HG02610 (cell line): ENCODE results near the gene TMEM47.

ENCODE experiments used
- ATAC-seq: cut with Tn5 transposase; IDR thresholded peaks from one replicate; pipeline ENCODE4 v1.9.1; 2021; ENCODE audit warnings: mild to moderate bottlenecking, moderate library complexity; ENCODE audit not compliant: unreplicated experiment

Gene TMEM47

GRCh38 chrX:34656842-34657725 is at the start of gene TMEM47:
TMEM47 (minus strand) TSS chrX:34657285; CDS start chrX:34657029, 256 bp downstream.
- no peak for ATAC-seq

DNA sequence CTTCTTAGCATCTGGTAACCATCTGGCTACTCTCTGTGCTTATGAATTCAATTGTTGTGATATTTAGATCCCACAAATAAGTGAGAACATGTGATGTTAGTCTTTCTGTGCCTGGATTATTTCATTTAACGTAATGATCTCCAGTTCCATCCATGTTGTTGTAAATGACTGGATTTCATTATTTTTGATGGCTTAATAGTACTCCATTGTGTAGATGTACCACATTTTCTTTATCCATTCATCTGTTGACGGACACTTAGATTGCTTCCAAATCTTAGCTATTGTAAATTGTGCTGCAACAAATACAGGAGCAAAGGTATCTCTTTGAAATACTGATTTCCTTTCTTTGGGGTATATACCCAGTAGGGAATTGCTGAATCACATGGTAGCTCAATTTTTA is 30.0 kb upstream of the TMEM47 start:
- ATAC-seq, result no peak

DNA sequence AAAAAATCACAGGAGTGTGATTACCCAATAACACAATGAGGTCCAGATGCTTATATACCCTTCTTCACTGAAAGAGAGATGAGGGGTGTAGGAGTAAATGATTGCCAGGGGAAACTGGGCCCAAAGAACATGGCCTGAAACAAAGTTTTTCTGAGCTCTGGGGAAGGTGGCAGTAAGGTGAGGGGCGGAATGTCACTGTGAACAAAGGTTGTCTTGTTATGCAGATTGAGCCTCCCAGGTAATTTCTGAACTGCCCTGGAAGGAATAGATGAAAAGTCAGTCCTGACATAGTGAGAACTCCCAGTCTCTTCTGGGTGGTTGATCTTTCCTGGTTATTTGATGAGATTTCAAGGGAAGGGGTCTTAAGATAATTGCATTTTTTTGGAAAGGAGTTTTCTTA is 2.5 kb upstream of the TMEM47 start:
- no peak for ATAC-seq

DNA sequence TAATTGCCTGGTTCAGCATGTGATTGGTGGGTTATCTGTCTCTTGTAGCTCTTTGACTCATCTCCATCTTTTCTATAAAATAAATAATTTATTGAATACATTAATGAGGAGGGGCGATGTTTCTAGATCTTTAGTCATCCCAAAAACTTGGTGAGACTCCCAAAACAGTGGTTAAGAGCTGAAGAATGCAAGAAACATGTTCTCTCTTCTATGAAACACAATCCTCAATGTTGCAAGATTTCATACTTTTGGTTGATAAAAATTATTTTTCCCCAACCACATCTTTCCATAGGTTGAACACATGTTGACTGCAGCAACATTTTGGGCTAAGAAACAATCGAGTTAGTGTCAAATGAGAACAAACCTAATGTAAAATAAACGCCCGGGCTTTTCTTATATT is 1.2 kb upstream of the TMEM47 start:
- no peak for ATAC-seq

DNA sequence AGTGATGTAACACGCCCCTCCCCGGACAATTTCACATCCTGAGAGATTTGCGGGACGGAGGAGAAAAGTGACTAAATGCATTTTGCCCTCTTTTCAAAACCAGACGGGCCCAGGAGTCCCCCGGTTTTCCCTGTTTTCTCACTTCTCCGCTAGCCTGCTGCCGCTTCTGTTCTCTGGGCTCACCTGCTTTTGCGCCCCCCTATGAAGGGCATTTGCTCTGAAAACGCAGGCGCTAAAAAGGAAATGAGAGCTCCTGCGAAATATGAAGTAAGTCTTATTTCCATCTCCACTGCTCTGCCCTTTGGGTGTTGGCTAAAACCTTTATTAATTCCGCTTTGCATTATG is 613 bp upstream of the TMEM47 start:
- ATAC-seq, result no peak

GRCh38 chrX:34656467-34656841 is 631 bp downstream of the TMEM47 start:
- no peak for ATAC-seq

- no peak for ATAC-seq
These were observed 1.3 kb downstream of the TMEM47 start for GRCh38 chrX:34655501-34656455.

DNA sequence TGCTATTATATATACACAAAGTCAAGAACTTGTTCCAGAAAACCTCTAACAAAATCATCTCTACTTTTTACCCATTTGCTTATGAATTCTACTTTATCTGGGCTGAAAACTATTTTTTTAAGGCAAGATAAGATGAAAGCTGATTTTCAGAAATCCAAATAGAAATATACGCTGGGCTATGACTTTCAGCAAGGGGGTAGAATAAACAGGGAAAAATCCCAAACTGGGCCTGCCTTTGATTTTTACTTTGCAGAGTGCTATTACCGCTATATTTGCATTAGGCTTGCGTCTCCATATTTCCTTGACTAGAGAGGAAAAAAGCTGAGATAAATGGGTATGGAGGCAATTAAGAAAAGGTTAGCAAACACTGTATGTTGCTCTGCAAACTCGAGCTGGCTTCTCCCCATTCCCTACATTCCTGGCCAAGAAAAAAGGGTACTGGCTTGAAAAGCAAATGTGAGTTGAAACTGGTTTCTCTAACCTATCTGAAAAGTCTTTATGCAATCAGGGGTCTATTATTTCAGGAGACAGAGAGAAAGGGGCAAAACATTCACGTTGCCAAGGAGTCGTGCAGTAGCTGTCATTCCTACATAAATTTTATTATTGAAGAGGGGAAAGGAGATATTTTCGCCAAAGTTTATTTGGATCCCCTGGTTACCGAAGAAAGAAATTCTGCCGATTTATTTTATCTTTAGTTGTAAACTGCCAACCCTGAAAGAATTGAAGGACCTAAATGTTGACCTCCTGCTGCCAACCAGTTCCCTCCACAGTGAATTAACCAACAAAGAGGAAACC is 2.2 kb downstream of the TMEM47 start:
- ATAC-seq, result no peak

DNA sequence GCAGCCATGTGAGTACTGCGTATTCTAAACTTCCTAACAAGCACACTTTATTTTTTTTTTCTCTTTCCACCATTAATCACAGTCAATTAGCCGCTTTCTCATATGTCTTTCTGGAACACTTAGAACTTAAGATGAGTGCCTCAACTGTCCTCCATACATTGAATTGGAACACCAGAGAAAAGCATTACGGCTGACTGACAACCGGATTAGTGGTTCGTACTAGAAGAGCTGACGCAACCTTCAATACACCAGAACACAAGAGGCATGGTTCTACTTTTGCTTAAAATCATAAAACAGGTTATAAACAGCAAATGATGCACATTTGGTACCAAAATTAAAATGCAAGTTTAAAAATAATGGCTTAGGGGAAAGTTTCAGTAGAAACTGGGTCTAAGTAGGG is 3.3 kb downstream of the TMEM47 start:
- ATAC-seq, result no peak

DNA sequence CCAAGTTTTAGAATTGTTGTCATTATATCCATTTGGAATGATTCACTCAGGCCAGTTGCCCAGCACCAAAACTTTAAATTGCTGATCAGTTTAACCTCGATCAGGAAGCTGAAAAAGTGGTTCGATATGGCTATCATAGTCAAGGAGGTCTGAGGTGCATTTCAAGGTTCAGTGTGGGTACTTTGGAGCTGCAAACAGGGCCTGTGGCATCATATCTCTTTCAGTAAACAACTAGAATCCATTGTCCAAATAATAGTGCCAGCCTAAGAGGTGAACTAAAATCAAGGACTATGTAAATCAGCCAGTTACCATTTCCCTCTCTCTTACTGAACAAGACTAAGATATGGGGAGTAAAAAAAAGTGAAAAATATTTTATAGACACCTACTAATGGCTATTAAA is 14.2 kb downstream of the TMEM47 start:
- ATAC-seq, result no peak

DNA sequence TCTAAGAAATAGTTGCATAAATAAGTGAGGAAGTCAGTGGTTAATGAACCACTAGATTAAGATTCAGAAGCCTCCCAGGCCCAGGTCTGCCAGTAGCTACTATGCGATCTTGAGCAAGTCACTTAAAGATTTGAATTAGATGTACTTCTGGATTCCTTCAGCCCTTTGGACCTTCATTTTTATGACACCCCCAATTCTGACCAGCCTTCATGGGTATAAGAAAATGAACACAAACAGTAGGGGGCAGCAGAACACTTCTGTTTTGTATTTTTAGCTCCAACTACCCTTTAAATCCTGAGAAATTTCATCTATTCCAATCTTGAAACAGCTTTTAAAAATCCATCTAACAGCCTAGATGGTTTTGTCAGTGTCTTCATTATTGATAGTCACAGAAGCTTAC is 19.0 kb downstream of the TMEM47 start:
- no peak for ATAC-seq

DNA sequence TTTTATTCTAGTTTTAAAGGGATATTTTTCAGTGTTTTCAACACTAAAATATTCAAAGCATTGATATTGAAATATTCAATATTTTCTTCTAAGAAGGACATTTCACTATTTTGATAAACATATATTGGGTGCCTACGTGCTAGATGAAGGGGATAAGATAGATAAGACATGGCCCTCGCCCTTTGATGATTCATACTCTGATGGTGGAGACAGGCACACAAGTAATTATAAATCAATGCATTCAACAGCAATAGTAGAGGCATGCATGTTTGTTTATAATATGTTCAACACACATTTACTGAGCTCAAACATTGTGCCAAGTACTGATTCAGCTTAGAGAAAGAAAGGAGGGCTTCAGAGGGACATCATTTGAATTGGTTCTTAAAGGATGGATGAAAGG is 22.7 kb downstream of the TMEM47 start:
- ATAC-seq, result no peak

- ATAC-seq, result no peak
These were observed 24.7 kb downstream of the TMEM47 start for GRCh38 chrX:34632384-34632783.

DNA sequence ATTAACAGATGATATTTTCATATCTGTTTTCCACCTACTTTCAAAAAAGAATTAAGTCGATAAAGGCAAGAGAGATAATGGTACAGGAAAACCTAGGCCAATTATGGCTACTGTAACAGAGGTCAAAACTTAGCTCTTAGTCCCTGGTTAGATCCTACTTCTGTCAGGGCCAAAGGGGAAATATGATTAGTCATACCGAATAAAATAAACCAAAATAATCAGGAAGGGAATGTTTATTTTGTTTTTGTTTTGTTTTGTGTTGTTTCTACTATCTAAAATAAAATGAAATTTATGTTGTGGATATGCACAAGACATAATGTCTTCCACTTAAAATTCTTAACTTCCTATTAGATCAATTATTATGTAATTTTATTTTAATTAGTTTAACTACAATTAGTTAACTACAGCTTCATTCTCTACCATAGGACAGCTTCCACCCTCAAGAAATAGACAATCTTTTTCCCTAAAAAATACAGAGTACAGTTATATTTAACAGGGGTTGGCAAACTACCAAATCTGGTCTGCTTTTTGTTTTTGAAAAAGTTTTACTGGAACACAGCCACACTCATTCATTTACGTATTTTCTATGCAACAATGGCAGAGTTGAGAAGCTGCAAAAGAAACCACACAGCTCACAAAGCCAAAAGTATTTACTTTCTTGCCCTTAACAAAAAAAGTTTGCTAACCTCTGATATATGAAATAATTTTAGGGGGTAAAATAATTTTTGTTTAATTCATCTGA is 25.4 kb downstream of the TMEM47 start:
- ATAC-seq, result no peak

DNA sequence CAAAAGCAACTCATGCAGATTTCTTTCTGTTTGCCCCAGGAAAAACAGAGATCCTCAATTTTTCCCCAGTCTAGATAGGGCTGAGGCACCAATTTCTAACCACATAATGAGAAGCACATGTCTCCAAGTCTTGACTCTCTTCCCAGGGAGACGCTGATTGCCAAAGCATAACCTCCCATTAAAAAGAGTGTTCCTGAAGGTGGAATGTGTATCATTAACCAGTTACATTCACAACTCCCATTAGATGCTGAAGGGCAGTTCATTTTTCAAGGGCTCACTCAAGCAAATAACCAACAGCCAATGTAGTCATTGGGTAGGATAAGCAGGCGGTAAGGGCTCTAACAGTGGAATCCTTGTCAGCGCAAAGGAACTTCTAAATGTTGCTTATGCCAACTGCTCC is 27.5 kb downstream of the TMEM47 start:
- no peak for ATAC-seq

DNA sequence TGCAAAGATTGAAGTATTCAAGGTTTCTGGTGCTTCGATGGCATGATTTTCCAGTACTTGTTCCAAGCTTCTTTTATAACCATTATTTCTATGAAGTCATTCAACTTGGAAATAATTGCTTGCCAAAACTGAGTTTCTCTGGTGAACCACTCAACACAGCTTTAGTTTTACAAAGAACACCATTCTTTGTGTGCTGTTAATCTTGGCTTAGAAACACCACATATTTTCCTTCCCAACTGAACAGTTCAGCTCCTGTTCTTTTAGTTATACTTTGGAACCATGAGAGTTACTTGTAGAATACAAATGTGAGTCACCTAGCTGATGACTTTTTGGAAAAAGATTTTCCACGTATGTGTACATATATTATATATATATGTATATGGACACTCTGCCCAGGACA is 32.7 kb downstream of the TMEM47 start:
- ATAC-seq, result no peak

- no peak for ATAC-seq
These were observed 37.2 kb downstream of the TMEM47 start for GRCh38 chrX:34619920-34620319.

- ATAC-seq, result no peak
These were observed 45.0 kb downstream of the TMEM47 start for GRCh38 chrX:34612036-34612435.

- ATAC-seq, result no peak
These were observed 58.7 kb downstream of the TMEM47 start for GRCh38 chrX:34598362-34598761.

GRCh38 chrX:34586936-34587335 is 70.1 kb downstream of the TMEM47 start:
- ATAC-seq, result no peak
